Panc1 (cell line): Measurements from ENCODE around the gene ATP11C. TPM values are rescaled to one million over a fixed set of nuclear protein-coding genes. Genes with fewer than 3 reads are reported as not detected.

Source experiments
- ATAC-seq: fragments of 200-7000 bp; cut with Tn5 transposase; 2 replicates; pipeline ENCODE4 v1.9.1; 2020; ENCODE audit warnings: mild to moderate bottlenecking, moderate library complexity
- Bru-seq: library from RNA; stranded (reverse); fragments of 400-500 nt; gene quantifications from one replicate; lab custom pipeline; 2021; lab: Mats Ljungman, UMichigan
- BruChase-seq, 2 experiments: library from RNA; stranded (reverse); fragments of 400-500 nt; gene quantifications; one replicate each; lab custom pipeline; 2021; lab: Mats Ljungman, UMichigan
- BruUV-seq: library from RNA; stranded (reverse); fragments of 400-500 nt; replicated peaks from 2 replicates; lab custom pipeline; 2021; lab: Mats Ljungman, UMichigan
- CTCF ChIA-PET: fragments of 300-600 bp; sonication (Branson Sonifier 250); formaldehyde crosslinking; loops from one replicate; lab custom pipeline; 2022; ENCODE audit warnings: antibody characterized with exemption; lab: Charles Lee
- POLR2A ChIA-PET: fragments of 300-600 bp; sonication (Branson Sonifier 250); formaldehyde crosslinking; loops from one replicate; lab custom pipeline; 2022; ENCODE audit warnings: antibody characterized with exemption; lab: Charles Lee
- DNase-seq: peaks from one replicate; pipeline ENCODE4 v3.0.0-alpha.2; 2010; ENCODE audit warnings: low read depth, low spot score
- H3K27ac ChIP-seq: 2 replicates; pipeline ENCODE4 v1.5.1; 2011; ENCODE audit warnings: mild to moderate bottlenecking, low read length, inconsistent platforms
- H3K27me3 ChIP-seq: fragments of 200-500 bp; sonication (Bioruptor generic); 2 replicates; pipeline ENCODE4 v1.6.0; 2014; ENCODE audit warnings: low read length, inconsistent platforms; ENCODE audit not compliant: control insufficient read depth, insufficient read depth
- H3K36me3 ChIP-seq: fragments of 200-500 bp; sonication (Bioruptor generic); 2 replicates; pipeline ENCODE4 v1.5.1; 2014; ENCODE audit warnings: inconsistent platforms, mild to moderate bottlenecking, low read length, moderate library complexity; ENCODE audit not compliant: control insufficient read depth, insufficient read depth
- H3K4me1 ChIP-seq: 2 replicates; pipeline ENCODE4 v1.5.1; 2011; ENCODE audit warnings: inconsistent platforms, mild to moderate bottlenecking, low read length, moderate library complexity; ENCODE audit not compliant: control insufficient read depth, insufficient read depth
- H3K4me3 ChIP-seq, 2 experiments: 2 replicates each; pipeline ENCODE4 v1.5.1; 2011 to 2012; ENCODE audit warnings: low read depth in 2 of 2, low read length in 2 of 2, mild to moderate bottlenecking in 2 of 2, inconsistent platforms in 1 of 2, moderate library complexity in 1 of 2
- H3K9me3 ChIP-seq: fragments of 200-500 bp; sonication (Bioruptor generic); 2 replicates; pipeline ENCODE4 v1.5.1; 2014; ENCODE audit warnings: low read depth, mild to moderate bottlenecking, inconsistent platforms, low read length, moderate library complexity; ENCODE audit not compliant: control insufficient read depth, insufficient read depth
- CTCF ChIP-seq: fragments of 450-650 bp; IDR thresholded peaks from 2 replicates; pipeline ENCODE4 v1.5.1; 2017; ENCODE audit warnings: mild to moderate bottlenecking
- POLR2AphosphoS5 ChIP-seq: IDR thresholded peaks from 2 replicates; pipeline ENCODE4 v1.6.1; 2012; ENCODE audit warnings: mild to moderate bottlenecking, low read depth, low read length, moderate library complexity
- REST ChIP-seq, 2 experiments: IDR thresholded peaks; 2 replicates each; pipeline ENCODE4 v1.6.1; 2011 to 2012; ENCODE audit warnings: low read depth in 2 of 2, control low read depth in 1 of 2, low read length in 1 of 2, mild to moderate bottlenecking in 1 of 2, moderate library complexity in 1 of 2; ENCODE audit not compliant: insufficient read depth in 1 of 2
- SIN3A ChIP-seq: IDR thresholded peaks from 2 replicates; pipeline ENCODE4 v1.6.1; 2012; ENCODE audit warnings: low read depth, mild to moderate bottlenecking, low read length, moderate library complexity, borderline replicate concordance; ENCODE audit not compliant: insufficient read depth
- TCF7L2 ChIP-seq: IDR thresholded peaks from 2 replicates; pipeline ENCODE4 v1.6.1; 2011; ENCODE audit warnings: mild to moderate bottlenecking, low read depth, low read length, inconsistent platforms
- in situ Hi-C: cut with HindIII; loops from 2 replicates; pipeline ENCODE4 v1.10.0; 2016; ENCODE audit warnings: low sequenced_read_pairs, low pct_unique_long_range_greater_than_20kb
- intact Hi-C: fragments of 100-400 bp; cut with micrococcal nuclease; formaldehyde crosslinking; loops from one replicate; pipeline ENCODE4 v1.10.0; 2022; ENCODE audit not compliant: unreplicated experiment
- long read RNA-seq: library from polyadenylated mRNA; unstranded; transcript quantifications from one replicate; pipeline ENCODE4 v2.0.0, GENCODE V29; 2021; ENCODE audit not compliant: unreplicated experiment
- polyA plus RNA-seq: library from polyadenylated mRNA; unstranded; fragments of >200 nt; gene quantifications from one replicate; pipeline ENCODE4 v1.2.1, GENCODE V29; 2012; ENCODE audit warnings: missing spikeins; ENCODE audit not compliant: insufficient read length
- total RNA-seq: library from RNA; stranded (reverse); gene quantifications from one replicate; pipeline ENCODE4 v1.2.1, GENCODE V29; 2021; ENCODE audit not compliant: unreplicated experiment

The ATP11C gene
- total RNA-seq (61.3 TPM), Bru-seq, nascent RNA (percentile 86 among the genes with signal in this experiment), BruChase-seq, experiment 1, labeled RNA remaining after a 2-hour chase (percentile 81 among the genes with signal in this experiment), BruChase-seq, experiment 2, labeled RNA remaining after a 6-hour chase (percentile 83 among the genes with signal in this experiment)
- polyA plus RNA-seq: 22.6 TPM
- long read RNA-seq, partial matches to known transcripts: 91 of 127 reads
- long read RNA-seq, other reads (novel, unspliced or antisense): 36 of 127 reads

GRCh38 chrX:139932901-139933796 lies at the start of gene ATP11C:
TSS of gene ATP11C (minus strand) at chrX:139933053. CDS start at chrX:139932042, 1,011 bp downstream.
- ATAC-seq (peak; percentile 89), DNase-seq (peak; percentile 42)
- TF ChIP-seq POLR2AphosphoS5 (peak; percentile 85), SIN3A (peak; percentile 3; the same call in 1 of the 2 replicates), REST (IDR thresholded peaks at IDR 0.05; ENCODE audit: insufficient read depth in 1 of 2, low read depth in 2 of 2, low read length in 1 of 2) (no peak), CTCF (peak; percentile 41), TCF7L2 (no peak)
- peak within 1 kb of the TSS; percentile 76 to 93 for H3K4me3 ChIP-seq
- no peaks in the 10 kb centered on the region for H3K9me3 ChIP-seq
- H3K36me3 ChIP-seq: no peaks in the 10 kb centered on the region; the same call in 1 of the 2 replicates
- intact Hi-C loops: no loop called here
- ChIA-PET CTCF (interaction anchor here (0.6 kb wide), 1 partner anchor 34 kb away, joined by 3 read pairs; no protein-coding TSS in a partner anchor), POLR2A (interaction anchor here (0.6 to 0.8 kb wide), 6 partner anchors 9 to 1821 kb away, joined by 4 to 9 read pairs (median 6); no protein-coding TSS in a partner anchor)
- H3K27me3 ChIP-seq: no peaks in the 10 kb centered on the region
- in situ Hi-C loops: no loop called here
- no TSS peak for BruUV-seq
- H3K27ac ChIP-seq: peak within 1 kb of the TSS; percentile 76
- H3K4me1 ChIP-seq: peaks cover 13% of the 10 kb centered on the region

GRCh38 chrX:139974471-139974870 lies 41.6 kb upstream of the ATP11C start:
- ChIA-PET POLR2A (interaction anchor here (0.7 kb wide), 1 partner anchor 41 kb away, joined by 7 read pairs; no protein-coding TSS in a partner anchor), CTCF (no interaction called here)
- no peak for DNase-seq
- intact Hi-C loops: loop anchor here (5.0 kb wide), 1 partner anchor 1197 kb away; no protein-coding TSS in a partner anchor
- Histone ChIP-seq H3K36me3 (no peaks in the 10 kb centered on the region), H3K9me3 (no peaks in the 10 kb centered on the region), H3K27me3 (peaks cover 2% of the 10 kb centered on the region; the same call in 1 of the 2 replicates), H3K27ac (no peak overlapping the region), H3K4me1 (no peaks in the 10 kb centered on the region), H3K4me3 (no peak overlapping the region)
- TF ChIP-seq REST (IDR thresholded peaks at IDR 0.05; ENCODE audit: insufficient read depth in 1 of 2, low read depth in 2 of 2, low read length in 1 of 2): no peak
- ATAC-seq: no peak
- BruUV-seq: no TSS peak
- in situ Hi-C loops: no loop called here
